Measurements from ENCODE around the gene MAB21L3.

GRCh38 chr1:116148967-116149366, 37.8 kb downstream of the MAB21L3 start:
- TF ChIP-seq, protein P1, sequence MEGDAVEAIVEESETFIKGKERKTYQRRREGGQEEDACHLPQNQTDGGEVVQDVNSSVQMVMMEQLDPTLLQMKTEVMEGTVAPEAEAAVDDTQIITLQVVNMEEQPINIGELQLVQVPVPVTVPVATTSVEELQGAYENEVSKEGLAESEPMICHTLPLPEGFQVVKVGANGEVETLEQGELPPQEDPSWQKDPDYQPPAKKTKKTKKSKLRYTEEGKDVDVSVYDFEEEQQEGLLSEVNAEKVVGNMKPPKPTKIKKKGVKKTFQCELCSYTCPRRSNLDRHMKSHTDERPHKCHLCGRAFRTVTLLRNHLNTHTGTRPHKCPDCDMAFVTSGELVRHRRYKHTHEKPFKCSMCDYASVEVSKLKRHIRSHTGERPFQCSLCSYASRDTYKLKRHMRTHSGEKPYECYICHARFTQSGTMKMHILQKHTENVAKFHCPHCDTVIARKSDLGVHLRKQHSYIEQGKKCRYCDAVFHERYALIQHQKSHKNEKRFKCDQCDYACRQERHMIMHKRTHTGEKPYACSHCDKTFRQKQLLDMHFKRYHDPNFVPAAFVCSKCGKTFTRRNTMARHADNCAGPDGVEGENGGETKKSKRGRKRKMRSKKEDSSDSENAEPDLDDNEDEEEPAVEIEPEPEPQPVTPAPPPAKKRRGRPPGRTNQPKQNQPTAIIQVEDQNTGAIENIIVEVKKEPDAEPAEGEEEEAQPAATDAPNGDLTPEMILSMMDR (IDR thresholded peaks at IDR 0.05): no peak
- no peak for TF ChIP-seq POLR2A (IDR thresholded peaks at IDR 0.05)

Data from uterus (tissue), 2 donors.